Spleen (tissue), 11 donors: Measurements from ENCODE around the gene RAMP3. TPM values are rescaled to one million over a fixed set of nuclear protein-coding genes. Genes with fewer than 3 reads are reported as not detected.

Experiments used
- DNase-seq: peaks from one replicate; pipeline ENCODE4 v3.0.0-alpha.2; 2020
- H3K27ac ChIP-seq, 8 donors: fragments of 200-600 bp; sonication (generic) in 7 of 8; 1 replicate in 4 of 8; 2 replicates in 4 of 8; pipeline versions ENCODE4 v1.5.0 to v1.8.0; 2016 to 2021; ENCODE audit warnings: inconsistent platforms in 4 of 8, mild to moderate bottlenecking in 4 of 8, moderate library complexity in 1 of 8
- H3K27me3 ChIP-seq, 7 donors: fragments of 200-600 bp; sonication (generic) in 6 of 7; replicated peaks in 1 of 7; 1 replicate in 4 of 7; 2 replicates in 3 of 7; pipeline versions ENCODE4 v1.5.0 to v1.8.0; 2016 to 2021; ENCODE audit warnings: inconsistent platforms in 3 of 7, mild to moderate bottlenecking in 1 of 7
- H3K36me3 ChIP-seq, 6 donors: fragments of 200-600 bp; sonication (generic) in 5 of 6; 1 replicate in 4 of 6; 2 replicates in 2 of 6; pipeline versions ENCODE4 v1.5.0 to v1.8.0; 2016 to 2021; ENCODE audit warnings: inconsistent platforms in 2 of 6
- H3K4me1 ChIP-seq, 6 donors: fragments of 200-600 bp; sonication (generic) in 5 of 6; 1 replicate in 3 of 6; 2 replicates in 3 of 6; pipeline versions ENCODE4 v1.5.0 to v1.8.0; 2016 to 2021; ENCODE audit warnings: inconsistent platforms in 3 of 6
- H3K4me3 ChIP-seq, 8 donors: fragments of 200-600 bp; sonication (generic) in 7 of 8; 1 replicate in 4 of 8; 2 replicates in 4 of 8; pipeline versions ENCODE4 v1.5.0 to v1.8.0; 2016 to 2021; ENCODE audit warnings: inconsistent platforms in 4 of 8, mild to moderate bottlenecking in 4 of 8, moderate library complexity in 2 of 8
- H3K9me3 ChIP-seq, 8 donors: fragments of 200-600 bp; sonication (generic) in 7 of 8; 1 replicate in 4 of 8; 2 replicates in 4 of 8; pipeline versions ENCODE4 v1.5.0 to v1.8.0; 2016 to 2021; ENCODE audit warnings: inconsistent platforms in 4 of 8
- POLR2A ChIP-seq, 3 donors: fragments of 450-650 bp; IDR thresholded peaks; one replicate each; pipeline ENCODE4 v1.5.1; 2017; ENCODE audit warnings: antibody characterized with exemption in 3 of 3, mild to moderate bottlenecking in 1 of 3
- POLR2AphosphoS5 ChIP-seq, 3 donors: sonication (generic); formaldehyde crosslinking; IDR thresholded peaks; one replicate each; pipeline ENCODE4 v1.5.1; 2017; ENCODE audit warnings: antibody characterized with exemption in 3 of 3
- WGBS, 5 donors: extraction: QIAGEN DNeasy Blood & Tissue Kit in 3 of 5; methylation state at CpG; one replicate each; pipeline versions ENCODE4 v1.1.5 to v1.1.7; 2013 to 2018; 5-methylcytosine and 5-hydroxymethylcytosine counted together
- intact Hi-C: fragments of 100-400 bp; cut with DNase I; formaldehyde crosslinking; loops from one replicate; pipeline ENCODE4 v1.15.0; 2023; ENCODE audit warnings: low total_unique reads
- polyA plus RNA-seq, 3 donors: library from polyadenylated mRNA; stranded (reverse); fragments of 200-250 nt; gene quantifications; one replicate each; pipeline ENCODE4 v1.2.1, GENCODE V29; 2013
- total RNA-seq, 7 donors: library from RNA; depleted of rRNA in 3 of 7; stranded (reverse); fragments of >200 nt in 3 of 7; fragmentation: NEBNext Ultra II Directional in 4 of 7; extraction: Animal tissue kit (Norgen Biotek cat#: 25700) in 4 of 7; gene quantifications; one replicate each; pipeline versions ENCODE4 v1.1.0 to v1.2.1, GENCODE V29; 2016 to 2021
- TF ChIP-seq, protein P1 (sequence below), 11 experiments: fragments of 200-600 bp in 7 of 11; fragments of 450-650 bp in 4 of 11; sonication (generic) in 4 of 11; IDR thresholded peaks in 8 of 11; conservative IDR thresholded peaks in 3 of 11; 1 replicate in 7 of 11; 2 replicates in 4 of 11; pipeline versions ENCODE4 v1.4.0 to v1.8.0; 2016 to 2021; ENCODE audit warnings: antibody characterized with exemption in 11 of 11, inconsistent platforms in 4 of 11, mild to moderate bottlenecking in 1 of 11
- donor health status: healthy with polysubstance abuse.
- donor health status: DM: no; HTN: no; CAD: no; lungs with moderate emphysema.
- donor health status: DM: no; HTN: no; CAD: no.
- donor health status: Bipolar disorder and iron deficiency.
- donor health status: healthy.
- donor health status: DM: no; HTN: no; CAD: no.
- donor health status: DM: yes; HTN: yes; CAD: no.

RAMP3 gene
- total and polyA plus RNA-seq, 10 donors = 6.3 to 27.8 (median 13.6) TPM

DNA sequence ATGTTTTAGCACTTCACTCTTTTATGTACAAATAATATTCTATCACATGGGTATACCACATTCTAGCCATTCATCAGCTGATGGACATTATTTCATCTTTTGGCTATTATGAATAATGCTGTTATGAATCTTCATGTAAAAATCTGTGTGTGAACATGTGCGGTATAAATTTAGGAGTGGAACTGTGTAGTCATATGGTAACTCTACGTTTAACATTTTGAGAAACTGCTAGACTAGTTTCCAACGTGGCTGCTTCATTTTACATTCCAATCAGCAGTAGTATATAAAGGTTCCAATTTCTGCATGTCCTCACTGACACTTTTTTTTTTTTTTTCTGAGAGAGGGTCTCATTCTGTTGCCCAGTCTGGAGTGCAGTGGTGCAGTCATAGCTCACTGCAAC lies 8.3 kb downstream of the RAMP3 start:
- TF ChIP-seq POLR2AphosphoS5 (IDR thresholded peaks at IDR 0.05) = no peak
- TF ChIP-seq, protein P1, sequence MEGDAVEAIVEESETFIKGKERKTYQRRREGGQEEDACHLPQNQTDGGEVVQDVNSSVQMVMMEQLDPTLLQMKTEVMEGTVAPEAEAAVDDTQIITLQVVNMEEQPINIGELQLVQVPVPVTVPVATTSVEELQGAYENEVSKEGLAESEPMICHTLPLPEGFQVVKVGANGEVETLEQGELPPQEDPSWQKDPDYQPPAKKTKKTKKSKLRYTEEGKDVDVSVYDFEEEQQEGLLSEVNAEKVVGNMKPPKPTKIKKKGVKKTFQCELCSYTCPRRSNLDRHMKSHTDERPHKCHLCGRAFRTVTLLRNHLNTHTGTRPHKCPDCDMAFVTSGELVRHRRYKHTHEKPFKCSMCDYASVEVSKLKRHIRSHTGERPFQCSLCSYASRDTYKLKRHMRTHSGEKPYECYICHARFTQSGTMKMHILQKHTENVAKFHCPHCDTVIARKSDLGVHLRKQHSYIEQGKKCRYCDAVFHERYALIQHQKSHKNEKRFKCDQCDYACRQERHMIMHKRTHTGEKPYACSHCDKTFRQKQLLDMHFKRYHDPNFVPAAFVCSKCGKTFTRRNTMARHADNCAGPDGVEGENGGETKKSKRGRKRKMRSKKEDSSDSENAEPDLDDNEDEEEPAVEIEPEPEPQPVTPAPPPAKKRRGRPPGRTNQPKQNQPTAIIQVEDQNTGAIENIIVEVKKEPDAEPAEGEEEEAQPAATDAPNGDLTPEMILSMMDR (IDR thresholded peaks at IDR 0.05 in 8 of 11, conservative IDR thresholded peaks at IDR 0.05 in 3 of 11) = no peak
- no peak for TF ChIP-seq POLR2A (IDR thresholded peaks at IDR 0.05)
- Histone ChIP-seq H3K27me3 (no peaks in the 10 kb centered on the region), H3K27ac (no peak overlapping the region), H3K36me3 (no peaks in the 10 kb centered on the region), H3K9me3 (peaks cover 0 to 17% (median 12%) of the 10 kb centered on the region in 8 donors), H3K4me3 (no peak overlapping the region), H3K4me1 (peaks cover 0 to 6% (median 0%) of the 10 kb centered on the region in 6 donors)
- peak; percentile 15 for DNase-seq
- intact Hi-C loops = no loop called here
- WGBS, 5 donors = 60 to 77% (median 69%) methylated on average over 3 of the region's 3 CpGs

DNA sequence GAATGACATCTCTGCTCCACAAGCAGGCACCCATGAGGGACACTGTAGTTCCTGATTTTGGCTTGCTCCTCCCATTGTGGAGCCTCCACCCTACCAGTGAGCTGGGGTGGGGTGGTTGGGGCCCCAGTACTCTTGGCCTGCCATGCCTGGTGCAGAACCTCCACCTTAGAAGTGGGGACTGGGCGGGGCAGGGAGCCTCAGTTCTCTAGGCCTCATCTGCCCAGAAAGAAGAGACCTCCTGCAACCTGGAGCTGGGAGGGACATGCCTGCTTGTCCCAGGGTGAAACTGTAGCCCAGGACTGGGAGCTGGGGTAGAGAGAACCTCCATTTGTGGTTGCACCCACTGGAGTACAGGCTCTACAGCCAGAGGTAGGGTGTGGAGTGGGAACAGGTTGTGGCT lies 14.4 kb downstream of the RAMP3 start:
- WGBS, 5 donors = 0 to 80% (median 42%) methylated on average over 1 of the region's 1 CpG
- intact Hi-C loops = no loop called here
- Histone ChIP-seq H3K9me3 (no peaks in the 10 kb centered on the region), H3K27me3 (no peaks in the 10 kb centered on the region), H3K4me3 (no peak overlapping the region), H3K27ac (no peak overlapping the region), H3K36me3 (no peaks in the 10 kb centered on the region), H3K4me1 (no peaks in the 10 kb centered on the region)
- peak; percentile 41 for DNase-seq
- TF ChIP-seq POLR2A (IDR thresholded peaks at IDR 0.05) (no peak), POLR2AphosphoS5 (IDR thresholded peaks at IDR 0.05) (no peak)
- TF ChIP-seq, protein P1 (IDR thresholded peaks at IDR 0.05 in 8 of 11, conservative IDR thresholded peaks at IDR 0.05 in 3 of 11) = no peak

DNA sequence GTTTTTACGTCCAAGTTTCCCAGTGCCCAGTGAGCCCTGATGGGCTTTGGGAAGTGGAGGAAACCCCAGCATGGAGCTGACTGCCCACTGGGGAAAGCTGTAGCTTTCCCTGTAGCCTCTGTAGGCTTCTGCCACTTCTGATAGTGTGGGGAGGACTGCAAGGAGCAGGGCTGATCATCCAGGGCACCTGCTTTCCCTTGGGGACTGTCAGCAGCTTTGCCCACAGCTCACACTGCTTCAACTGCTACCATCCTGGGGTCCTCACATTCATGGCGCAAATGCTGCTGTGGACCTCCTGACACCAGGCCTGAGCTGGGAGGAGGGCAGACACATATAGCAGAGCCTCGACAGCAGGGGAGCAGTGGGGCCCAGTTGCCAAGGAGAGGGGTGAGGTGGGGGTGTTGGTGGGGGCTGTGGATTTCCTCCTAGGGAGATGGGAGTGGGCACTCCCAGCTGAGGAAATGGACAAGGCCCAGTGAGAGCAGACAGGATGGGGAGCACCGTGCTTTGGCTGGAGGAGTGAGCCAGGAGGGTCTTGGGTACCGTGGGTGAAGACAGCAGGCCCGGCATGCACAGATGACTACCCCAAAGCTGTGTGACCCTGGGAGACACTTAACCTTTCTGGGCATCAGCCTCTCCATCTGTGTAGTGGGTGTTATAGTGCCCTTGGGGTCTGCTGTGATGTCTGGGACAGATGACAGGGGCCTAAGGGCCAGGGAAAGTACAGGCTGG lies 16.2 kb downstream of the RAMP3 start:
- Histone ChIP-seq H3K4me1 (no peaks in the 10 kb centered on the region), H3K9me3 (no peaks in the 10 kb centered on the region), H3K27ac (no peak overlapping the region), H3K4me3 (no peak overlapping the region), H3K27me3 (peaks cover 0 to 5% (median 0%) of the 10 kb centered on the region in 7 donors), H3K36me3 (no peaks in the 10 kb centered on the region)
- TF ChIP-seq, protein P1 (IDR thresholded peaks at IDR 0.05 in 8 of 11, conservative IDR thresholded peaks at IDR 0.05 in 3 of 11) = no peak
- TF ChIP-seq POLR2AphosphoS5 (IDR thresholded peaks at IDR 0.05) (no peak), POLR2A (IDR thresholded peaks at IDR 0.05) (no peak)
- intact Hi-C loops = no loop called here
- 75 to 85% (median 82%) methylated on average over 6 of the region's 6 CpGs for WGBS, 5 donors
- DNase-seq = peak; percentile 27

DNA sequence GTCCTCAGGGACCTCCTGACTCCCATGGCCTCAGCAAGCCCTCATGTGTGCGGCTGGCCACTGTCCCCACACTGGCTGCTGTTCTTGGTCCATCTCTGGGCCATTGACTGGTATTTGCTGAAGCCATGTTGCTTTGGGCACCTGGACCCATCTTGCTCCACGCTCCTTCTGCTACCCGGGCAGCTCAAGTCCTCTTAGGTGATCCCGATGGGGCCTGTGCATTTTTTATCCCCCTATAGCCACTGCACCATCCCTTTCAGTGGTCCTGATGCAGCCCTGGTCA lies 16.7 kb downstream of the RAMP3 start:
- H3K9me3 ChIP-seq = no peaks in the 10 kb centered on the region
- peaks cover 0 to 5% (median 0%) of the 10 kb centered on the region in 7 donors for H3K27me3 ChIP-seq
- DNase-seq = peak; percentile 60
- TF ChIP-seq POLR2A (IDR thresholded peaks at IDR 0.05) (no peak), POLR2AphosphoS5 (IDR thresholded peaks at IDR 0.05) (no peak)
- TF ChIP-seq, protein P1 (IDR thresholded peaks at IDR 0.05 in 8 of 11, conservative IDR thresholded peaks at IDR 0.05 in 3 of 11) = no peak
- H3K27ac ChIP-seq = no peak overlapping the region
- H3K36me3 ChIP-seq = no peaks in the 10 kb centered on the region
- 87 to 100% (median 94%) methylated on average over 4 of the region's 4 CpGs for WGBS, 5 donors
- intact Hi-C loops = no loop called here
- no peak overlapping the region for H3K4me3 ChIP-seq
- no peaks in the 10 kb centered on the region for H3K4me1 ChIP-seq
